IMR-90 (cell line): Measurements from ENCODE around the gene ARRDC1. TPM values are rescaled to one million over a fixed set of nuclear protein-coding genes. Genes with fewer than 3 reads are reported as not detected.

Source experiments
- ATAC-seq: fragments of 200-7000 bp; cut with Tn5 transposase; 2 replicates; pipeline ENCODE4 v1.9.1; 2020; ENCODE audit warnings: low read depth, mild to moderate bottlenecking, moderate library complexity
- BruUV-seq: library from RNA; stranded (reverse); fragments of 400-500 nt; replicated peaks from 2 replicates; lab custom pipeline; 2021; lab: Mats Ljungman, UMichigan
- CTCF ChIA-PET: fragments of 300-600 bp; formaldehyde crosslinking; extraction: SDS; loops from one replicate; lab custom pipeline; 2021; ENCODE audit warnings: antibody characterized with exemption; lab: Yijun Ruan, JAX
- POLR2A ChIA-PET: fragments of 300-600 bp; sonication (Branson Sonifier 250); formaldehyde crosslinking; loops from one replicate; lab custom pipeline; 2022; ENCODE audit warnings: antibody characterized with exemption; ENCODE audit not compliant: unreplicated experiment; lab: Charles Lee
- DNase-seq: peaks from one replicate; pipeline ENCODE4 v3.0.0; 2013
- H2AFZ ChIP-seq: replicated peaks from 2 replicates; pipeline ENCODE3; 2013; ENCODE audit warnings: low read length, mild to moderate bottlenecking; ENCODE audit not compliant: poor library complexity
- H2AK5ac ChIP-seq: 2 replicates; pipeline ENCODE4 v1.6.1; 2013; ENCODE audit warnings: low read depth, low read length, inconsistent platforms
- H2AK9ac ChIP-seq: replicated peaks from 2 replicates; pipeline ENCODE3; 2013; ENCODE audit warnings: mild to moderate bottlenecking, low read depth, low read length, moderate library complexity; ENCODE audit not compliant: poor library complexity
- H2BK120ac ChIP-seq: 2 replicates; pipeline ENCODE4 v1.6.1; 2013; ENCODE audit warnings: low read depth, low read length, inconsistent platforms
- H2BK15ac ChIP-seq: 3 replicates; pipeline ENCODE4 v1.6.1; 2013; ENCODE audit warnings: low read depth, low read length, inconsistent platforms
- H2BK20ac ChIP-seq: 2 replicates; pipeline ENCODE4 v1.6.1; 2013; ENCODE audit warnings: low read depth, mild to moderate bottlenecking, inconsistent platforms, low read length, moderate library complexity
- H2BK5ac ChIP-seq: 2 replicates; pipeline ENCODE4 v1.6.1; 2013; ENCODE audit warnings: mild to moderate bottlenecking, low read depth, low read length, inconsistent platforms; ENCODE audit not compliant: poor library complexity, severe bottlenecking
- H3K14ac ChIP-seq: replicated peaks from 2 replicates; pipeline ENCODE4 v1.6.1; 2013; ENCODE audit warnings: low read depth, low read length, inconsistent platforms
- H3K18ac ChIP-seq: 2 replicates; pipeline ENCODE4 v1.6.1; 2013; ENCODE audit warnings: low read depth, low read length, control low read depth
- H3K23ac ChIP-seq: 2 replicates; pipeline ENCODE4 v1.6.1; 2013; ENCODE audit warnings: low read depth, low read length, inconsistent platforms
- H3K27ac ChIP-seq: 2 replicates; pipeline ENCODE4 v1.5.1; 2013; ENCODE audit warnings: mild to moderate bottlenecking, control low read depth, low read length; ENCODE audit not compliant: insufficient read depth
- H3K27me3 ChIP-seq: 2 replicates; pipeline ENCODE4 v1.6.1; 2013; ENCODE audit warnings: low read length; ENCODE audit not compliant: control insufficient read depth, insufficient read depth
- H3K36me3 ChIP-seq: 2 replicates; pipeline ENCODE4 v1.6.1; 2013; ENCODE audit warnings: low read length, mixed read lengths; ENCODE audit not compliant: control insufficient read depth, insufficient read depth
- H3K4ac ChIP-seq: 2 replicates; pipeline ENCODE4 v1.6.1; 2013; ENCODE audit warnings: low read depth, low read length, inconsistent platforms
- H3K4me1 ChIP-seq: 2 replicates; pipeline ENCODE4 v1.6.1; 2013; ENCODE audit warnings: low read length, mixed read lengths; ENCODE audit not compliant: control insufficient read depth, insufficient read depth
- H3K4me2 ChIP-seq: 2 replicates; pipeline ENCODE4 v1.6.1; 2013; ENCODE audit warnings: low read depth, mild to moderate bottlenecking, control low read depth, low read length, moderate library complexity
- H3K4me3 ChIP-seq: 2 replicates; pipeline ENCODE4 v1.5.1; 2013; ENCODE audit warnings: low read depth, mild to moderate bottlenecking, control low read depth, low read length, moderate library complexity; ENCODE audit not compliant: insufficient read depth
- H3K56ac ChIP-seq: 2 replicates; pipeline ENCODE4 v1.6.1; 2013; ENCODE audit warnings: low read length, inconsistent platforms; ENCODE audit not compliant: insufficient read depth; ENCODE audit errors: extremely low read depth
- H3K79me1 ChIP-seq, 2 experiments: 2 replicates each; pipeline ENCODE4 v1.6.1; 2013; ENCODE audit warnings: low read length in 2 of 2, inconsistent platforms in 1 of 2, low read depth in 1 of 2
- H3K9ac ChIP-seq: 2 replicates; pipeline ENCODE4 v1.6.1; 2013; ENCODE audit warnings: low read depth, low read length, control low read depth
- H3K9me1 ChIP-seq: 2 replicates; pipeline ENCODE4 v1.6.1; 2013; ENCODE audit warnings: low read length, inconsistent platforms; ENCODE audit not compliant: insufficient read depth
- H3K9me3 ChIP-seq: 2 replicates; pipeline ENCODE4 v1.6.1; 2013; ENCODE audit warnings: low read length; ENCODE audit not compliant: control insufficient read depth, insufficient read depth
- H4K20me1 ChIP-seq: 2 replicates; pipeline ENCODE4 v1.6.1; 2013; ENCODE audit warnings: low read length, inconsistent platforms; ENCODE audit not compliant: insufficient read depth
- H4K5ac ChIP-seq: 2 replicates; pipeline ENCODE4 v1.6.1; 2013; ENCODE audit warnings: mild to moderate bottlenecking, low read depth, low read length, control low read depth
- H4K8ac ChIP-seq, 2 experiments: 2 replicates each; pipeline ENCODE4 v1.6.1; 2013; ENCODE audit warnings: low read depth in 2 of 2, low read length in 2 of 2, control low read depth in 1 of 2, inconsistent platforms in 1 of 2
- H4K91ac ChIP-seq: 2 replicates; pipeline ENCODE4 v1.6.1; 2013; ENCODE audit warnings: low read depth, low read length, inconsistent platforms; ENCODE audit not compliant: insufficient read depth
- BHLHE40 ChIP-seq: fragments of 150-350 bp; IDR thresholded peaks from 2 replicates; pipeline ENCODE4 v1.6.1; 2016; ENCODE audit warnings: mild to moderate bottlenecking, low read depth, low read length
- CHD1 ChIP-seq: IDR thresholded peaks from 2 replicates; pipeline ENCODE4 v1.6.1; 2012; ENCODE audit warnings: low read depth, low read length, improper control_type of control experiment
- CTCF ChIP-seq: conservative IDR thresholded peaks from 2 replicates; pipeline ENCODE4 v1.5.1; 2012; ENCODE audit warnings: mild to moderate bottlenecking, low read depth, low read length, improper control_type of control experiment
- ELK1 ChIP-seq: fragments of 150-350 bp; IDR thresholded peaks from 2 replicates; pipeline ENCODE4 v1.6.1; 2016; ENCODE audit warnings: low read depth, mild to moderate bottlenecking, low read length, moderate library complexity, borderline replicate concordance
- FOS ChIP-seq: fragments of 150-350 bp; IDR thresholded peaks from 2 replicates; pipeline ENCODE4 v1.6.1; 2016; ENCODE audit warnings: low read depth, low read length
- MAZ ChIP-seq: IDR thresholded peaks from 2 replicates; pipeline ENCODE4 v1.6.1; 2012; ENCODE audit warnings: low read depth, mild to moderate bottlenecking, low read length, improper control_type of control experiment, moderate library complexity, borderline replicate concordance
- MXI1 ChIP-seq: IDR thresholded peaks from 2 replicates; pipeline ENCODE4 v1.6.1; 2012; ENCODE audit warnings: low read depth, mild to moderate bottlenecking, low read length, moderate library complexity, borderline replicate concordance
- RAD21 ChIP-seq: IDR thresholded peaks from 2 replicates; pipeline ENCODE4 v1.6.1; 2012; ENCODE audit warnings: low read length, improper control_type of control experiment
- RCOR1 ChIP-seq: IDR thresholded peaks from 2 replicates; pipeline ENCODE4 v1.6.1; 2012; ENCODE audit warnings: mild to moderate bottlenecking, low read length, improper control_type of control experiment; ENCODE audit not compliant: insufficient replicate concordance
- RFX5 ChIP-seq: IDR thresholded peaks from 2 replicates; pipeline ENCODE4 v1.8.0; 2012; ENCODE audit warnings: low read depth, mild to moderate bottlenecking, low read length, moderate library complexity
- SMC3 ChIP-seq: fragments of 150-350 bp; IDR thresholded peaks from 2 replicates; pipeline ENCODE4 v1.6.1; 2016; ENCODE audit warnings: low read depth, mild to moderate bottlenecking, antibody characterized with exemption, low read length, moderate library complexity
- WGBS, 2 experiments: methylation state at CpG; one replicate each; pipeline versions ENCODE4 v1.1.5 to v1.1.7; 2013; ENCODE audit warnings: missing lambda C conversion rate in 2 of 2; ENCODE audit not compliant: insufficient read length in 1 of 2; ENCODE audit errors: extremely low coverage in 2 of 2; 5-methylcytosine and 5-hydroxymethylcytosine counted together
- dilution Hi-C: fragments of 300-500 bp; cut with HindIII; formaldehyde crosslinking; loops from one replicate; pipeline ENCODE4 v1.14.3; 2018; ENCODE audit warnings: low sequenced_read_pairs; ENCODE audit not compliant: unreplicated experiment
- in situ Hi-C: fragments of 300-500 bp; cut with MboI; formaldehyde crosslinking; loops from 3 replicates; pipeline ENCODE4 v1.14.3; 2019; ENCODE audit warnings: low sequenced_read_pairs, inconsistent platforms, mixed read lengths
- intact Hi-C: fragments of 100-400 bp; cut with micrococcal nuclease; formaldehyde crosslinking; loops from 2 replicates; pipeline ENCODE4 v1.10.0; 2022
- polyA plus RNA-seq, 3 experiments: library from polyadenylated mRNA; depleted of rRNA; stranded (reverse); fragments of >200 nt; gene quantifications; 2 replicates each; pipeline ENCODE4 v1.2.3, GENCODE V29; 2012; ENCODE audit warnings: low replicate concordance in 1 of 3
- total RNA-seq: library from RNA; depleted of rRNA; stranded (reverse); fragments of >200 nt; gene quantifications from 2 replicates; pipeline ENCODE4 v1.2.3, GENCODE V29; 2012
- TF ChIP-seq, protein P1 (sequence below): fragments of 150-350 bp; IDR thresholded peaks from 2 replicates; pipeline ENCODE4 v1.6.1; 2017; ENCODE audit warnings: mild to moderate bottlenecking, antibody characterized with exemption, low read length, low read depth

Gene ARRDC1
- total and polyA plus RNA-seq, 2 of the 4 experiments (the other 2 are of a cell fraction), result 7.7 to 41.4 TPM

GRCh38 chr9:137657606-137658005 lies 52.1 kb downstream of the ARRDC1 start:
- H4K8ac ChIP-seq, result no peak overlapping the region
- dilution Hi-C loops, result no loop called here
- no peak overlapping the region for H3K4me2 ChIP-seq
- no CpG with 5 or more reads among the region's 2 CpGs for WGBS, 2 experiments
- H4K91ac ChIP-seq, result no peak overlapping the region
- H3K4me3 ChIP-seq, result no peak overlapping the region
- no peak overlapping the region for H2BK120ac ChIP-seq
- H3K27ac ChIP-seq, result no peak overlapping the region
- H3K27me3 ChIP-seq, result no peaks in the 10 kb centered on the region
- ChIA-PET POLR2A (no interaction called here), CTCF (no interaction called here)
- no peak overlapping the region for H2BK20ac ChIP-seq
- ATAC-seq (no peak), DNase-seq (no peak)
- TF ChIP-seq MXI1 (no peak), RCOR1 (no peak), ELK1 (no peak), FOS (no peak), BHLHE40 (no peak), SMC3 (no peak), RAD21 (no peak), CHD1 (no peak), RFX5 (no peak), MAZ (no peak), CTCF (no peak)
- TF ChIP-seq, protein P1, sequence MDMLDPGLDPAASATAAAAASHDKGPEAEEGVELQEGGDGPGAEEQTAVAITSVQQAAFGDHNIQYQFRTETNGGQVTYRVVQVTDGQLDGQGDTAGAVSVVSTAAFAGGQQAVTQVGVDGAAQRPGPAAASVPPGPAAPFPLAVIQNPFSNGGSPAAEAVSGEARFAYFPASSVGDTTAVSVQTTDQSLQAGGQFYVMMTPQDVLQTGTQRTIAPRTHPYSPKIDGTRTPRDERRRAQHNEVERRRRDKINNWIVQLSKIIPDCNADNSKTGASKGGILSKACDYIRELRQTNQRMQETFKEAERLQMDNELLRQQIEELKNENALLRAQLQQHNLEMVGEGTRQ, result no peak
- H4K5ac ChIP-seq, result no peak overlapping the region
- no peak overlapping the region for H2AK9ac ChIP-seq
- no peak overlapping the region for H3K56ac ChIP-seq
- H3K9me3 ChIP-seq, result no peaks in the 10 kb centered on the region
- H4K20me1 ChIP-seq, result peaks cover 48% of the 10 kb centered on the region
- no peaks in the 10 kb centered on the region for H3K4me1 ChIP-seq
- no peak overlapping the region for H3K4ac ChIP-seq
- H3K14ac ChIP-seq, result no peak overlapping the region
- BruUV-seq, result no TSS peak
- intact Hi-C loops, result no loop called here
- no peak overlapping the region for H2BK5ac ChIP-seq
- no peak overlapping the region for H2AK5ac ChIP-seq
- H2AFZ ChIP-seq, result no peak overlapping the region
- no peak overlapping the region for H3K18ac ChIP-seq
- no peak overlapping the region for H3K23ac ChIP-seq
- in situ Hi-C loops, result no loop called here
- no peak overlapping the region for H2BK15ac ChIP-seq
- H3K79me1 ChIP-seq, result peaks cover 33 to 74% of the 10 kb centered on the region in 2 experiments
- H3K36me3 ChIP-seq, result peaks cover 3% of the 10 kb centered on the region
- peaks cover 17% of the 10 kb centered on the region; the same call in 1 of the 2 replicates for H3K9me1 ChIP-seq
- H3K9ac ChIP-seq, result no peak overlapping the region
